IPS-11a (cell line): ENCODE results near the gene TBX15.

Experiments
- H3K4me3 ChIP-seq: one replicate; pipeline ENCODE4 v1.5.1; 2013; ENCODE audit warnings: low read depth, low read length, control low read depth

Gene TBX15

DNA sequence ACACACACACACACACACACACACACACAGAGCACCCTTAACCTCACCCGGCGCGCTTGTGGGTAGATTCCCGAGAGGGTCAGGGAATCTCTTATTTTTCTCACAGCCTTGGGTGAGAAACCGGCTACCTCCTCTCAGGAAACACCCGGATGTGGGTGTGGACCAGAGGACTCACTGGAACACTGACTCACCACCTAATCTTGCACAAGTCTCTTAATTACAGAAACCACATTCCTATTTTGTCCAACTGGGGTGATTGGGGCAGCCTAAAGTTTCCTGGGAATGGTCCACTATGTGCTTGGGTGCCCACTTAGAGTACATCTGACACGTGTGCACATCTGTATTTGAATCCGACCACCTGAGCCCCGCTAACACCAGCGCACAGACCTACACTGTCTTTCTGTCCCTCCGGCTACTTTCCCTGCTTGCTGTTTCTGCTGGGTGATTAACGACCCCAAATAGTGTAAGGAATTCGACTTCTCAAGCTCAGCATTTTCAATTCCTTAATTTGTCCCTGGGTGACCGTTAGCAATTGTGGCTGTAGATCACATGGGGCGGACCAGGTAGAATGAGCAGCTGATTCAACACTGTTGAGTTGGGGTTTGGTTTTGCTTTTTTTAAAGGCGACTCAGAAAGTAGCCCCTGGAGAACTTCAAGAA is 14.0 kb upstream of the TBX15 start:
- H3K4me3 ChIP-seq, result no peak overlapping the region

GRCh38 chr1:119001181-119002027 is 13.3 kb upstream of the TBX15 start:
- H3K4me3 ChIP-seq, result no peak overlapping the region

DNA sequence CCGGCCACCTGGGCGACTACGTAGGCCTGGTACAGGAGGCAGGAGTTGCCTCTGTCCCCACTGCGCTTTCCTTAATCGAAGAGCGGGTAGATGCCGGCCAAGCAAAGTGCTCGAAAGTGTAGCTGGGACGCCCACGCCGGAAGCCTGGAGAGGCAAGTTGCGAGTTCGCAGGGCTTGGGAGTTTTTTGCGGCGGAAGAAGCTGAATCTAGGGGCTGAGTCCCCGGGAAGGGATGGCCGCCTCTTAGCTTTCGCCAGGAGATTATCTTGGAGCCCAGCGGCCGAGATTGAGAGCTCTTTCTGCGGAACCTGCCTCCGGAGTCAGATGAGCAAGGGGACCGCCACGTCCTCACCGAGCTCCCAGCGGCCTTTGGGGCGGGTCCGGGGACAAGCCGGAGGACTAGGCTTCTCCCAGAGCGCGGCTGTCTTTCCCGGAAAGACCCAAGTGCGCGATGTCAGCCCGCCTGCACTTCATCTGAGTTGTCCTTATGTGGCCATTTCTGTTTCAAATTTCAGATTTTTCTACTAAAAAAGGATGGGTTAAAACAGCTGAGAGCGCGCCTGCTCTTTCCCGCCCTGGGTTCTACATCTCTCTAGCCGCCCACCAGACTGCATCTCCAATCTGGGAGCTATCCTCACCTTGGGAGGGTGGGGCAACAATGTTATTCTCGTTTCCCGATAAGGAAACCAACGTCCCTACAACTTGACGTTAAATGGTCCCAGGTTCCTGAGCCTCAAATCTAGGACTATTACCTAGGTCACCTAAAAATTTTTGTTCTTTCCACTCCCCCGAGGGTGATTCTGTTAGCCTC is 12.4 kb upstream of the TBX15 start:
- H3K4me3 ChIP-seq, result no peak overlapping the region

DNA sequence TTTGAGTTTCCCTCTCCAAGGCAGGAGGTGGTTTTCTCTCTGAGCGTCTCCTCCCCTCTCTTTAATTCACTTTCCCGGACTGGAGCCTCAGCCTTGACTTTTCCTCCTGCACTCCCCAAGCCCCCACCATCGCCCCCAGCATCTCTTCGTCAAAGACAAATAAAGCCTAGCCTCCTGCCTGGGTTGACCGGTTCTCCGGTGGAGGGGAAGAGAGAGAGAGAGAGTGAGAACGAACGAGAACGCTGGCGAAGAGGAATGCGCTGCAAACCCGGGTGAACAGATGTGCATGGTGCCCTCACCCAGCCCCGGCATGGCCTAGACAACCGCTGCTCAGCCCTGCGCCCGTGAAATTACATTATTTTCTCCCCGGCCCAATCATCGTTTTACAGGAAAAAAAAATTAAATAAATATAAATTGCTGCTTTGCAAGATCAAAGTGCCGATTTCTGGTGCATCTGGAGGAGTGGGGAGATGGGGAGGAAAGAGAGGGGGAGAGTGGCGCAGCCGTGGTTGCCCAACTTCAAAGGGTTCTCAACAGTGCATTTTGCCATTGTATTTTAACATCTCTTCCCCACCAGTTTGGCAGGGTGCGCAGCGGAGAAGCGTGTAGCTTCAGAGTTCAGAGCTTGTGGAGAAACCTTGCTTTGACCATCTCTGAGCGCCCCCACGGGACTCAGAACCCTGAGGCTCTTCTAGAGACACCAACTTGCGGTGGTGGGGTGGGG is 11.4 kb upstream of the TBX15 start:
- H3K4me3 ChIP-seq, result no peak overlapping the region

- H3K4me3 ChIP-seq, result no peak overlapping the region
Measured at GRCh38 chr1:118998171-118998570, 10.0 kb upstream of the TBX15 start.

GRCh38 chr1:118997225-118997624 is 9.1 kb upstream of the TBX15 start:
- H3K4me3 ChIP-seq, result no peak overlapping the region

DNA sequence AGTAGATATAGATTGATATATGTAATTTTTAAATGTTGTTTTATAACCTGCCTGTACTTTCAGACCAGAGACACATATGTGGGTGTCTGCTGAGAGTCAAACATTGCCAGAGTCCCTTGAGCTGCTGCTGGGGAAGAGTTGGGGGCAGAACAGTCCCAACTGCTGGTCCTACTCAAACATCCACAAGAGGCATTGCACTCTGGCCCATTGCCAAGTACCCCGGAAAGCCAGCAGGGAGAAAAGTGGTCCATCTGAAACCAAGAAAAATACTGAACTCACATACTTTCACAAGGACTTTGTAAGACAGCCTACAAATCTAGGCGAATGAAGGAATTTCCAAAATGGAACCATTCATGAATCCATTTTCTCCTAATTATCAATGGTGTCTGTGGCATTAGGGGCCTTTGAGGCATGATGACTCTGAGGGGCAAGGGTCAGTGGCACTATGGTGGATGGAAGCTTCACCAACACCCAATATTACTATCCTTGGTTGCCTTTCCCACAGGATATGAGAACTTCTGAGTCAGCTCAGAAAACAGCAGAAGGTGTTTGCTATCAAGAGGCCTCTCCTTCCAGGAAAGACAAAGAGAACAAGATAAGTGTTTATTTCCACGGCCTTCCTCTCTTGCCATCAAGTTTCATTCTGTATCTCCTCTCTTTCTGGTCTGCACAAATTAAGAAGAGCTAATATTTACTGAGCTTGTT is 7.3 kb upstream of the TBX15 start:
- H3K4me3 ChIP-seq, result no peak overlapping the region

GRCh38 chr1:118993700-118994026 is 5.5 kb upstream of the TBX15 start:
- H3K4me3 ChIP-seq, result no peak overlapping the region

DNA sequence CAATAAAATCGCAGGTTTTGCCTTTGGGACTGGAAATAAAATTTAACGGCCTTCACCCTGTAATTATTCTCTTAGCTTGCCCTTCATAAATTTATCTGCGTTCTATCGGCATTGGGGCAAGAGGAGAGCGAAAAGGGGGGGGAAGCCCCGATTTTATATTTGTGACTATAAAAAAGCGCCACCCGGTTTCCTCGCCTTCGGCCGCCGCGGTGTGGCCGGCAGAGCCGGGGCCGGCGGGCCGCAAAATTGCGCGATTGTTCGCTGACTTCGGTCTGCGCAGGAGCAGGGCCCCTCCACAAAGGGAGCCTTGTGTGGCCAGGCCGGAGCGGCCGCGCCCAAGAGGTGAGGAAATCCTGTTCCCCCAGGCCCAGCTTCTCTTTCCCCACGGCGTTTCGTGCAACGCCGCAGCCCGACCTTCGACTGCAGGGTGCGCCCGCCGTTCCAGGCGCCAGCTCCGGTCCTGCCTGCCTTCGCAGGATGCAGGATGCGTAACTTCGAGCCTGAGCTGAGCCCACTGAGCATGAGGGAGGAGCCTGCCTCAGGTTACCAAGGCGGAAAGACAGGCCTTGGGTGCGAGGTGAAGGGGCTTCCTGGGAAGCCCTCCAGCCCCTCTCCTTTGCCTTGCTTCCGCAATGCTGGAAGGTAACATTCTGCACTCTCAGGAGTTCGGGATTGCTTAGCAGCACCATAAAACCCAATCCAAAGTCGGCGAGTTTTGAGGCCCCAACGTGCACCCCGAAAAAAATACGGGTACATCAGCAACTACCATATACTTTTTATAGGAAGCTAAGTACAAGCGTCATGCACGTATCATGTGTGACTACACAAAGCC is 4.9 kb upstream of the TBX15 start:
- H3K4me3 ChIP-seq, result no peak overlapping the region

DNA sequence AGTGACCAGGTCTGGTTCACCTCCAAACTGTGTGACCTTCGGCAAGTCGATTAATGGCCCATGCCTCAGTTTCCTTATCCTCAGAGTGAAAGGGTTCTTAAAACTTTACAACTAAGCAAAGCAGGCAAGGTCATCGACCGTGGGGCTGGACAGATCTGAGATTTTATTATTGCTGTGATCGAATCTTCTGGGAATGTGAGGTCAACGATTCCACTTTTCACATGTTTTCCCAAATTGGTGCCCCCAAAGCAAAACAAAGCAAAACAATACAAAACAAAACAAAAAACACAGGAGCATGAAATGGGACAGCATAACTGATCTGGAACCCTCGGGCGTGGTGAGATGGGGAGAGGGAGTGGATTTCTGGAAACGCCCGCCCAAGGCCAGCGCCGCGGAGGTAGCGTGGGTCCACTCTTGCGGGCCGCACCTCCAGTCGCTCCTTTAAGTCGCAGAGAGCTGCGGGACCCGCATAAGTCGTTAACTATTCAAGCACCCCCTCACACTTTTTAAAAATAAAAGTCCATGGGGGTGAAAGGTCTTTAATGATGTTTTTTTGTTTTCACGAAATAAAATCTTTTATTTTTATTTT is 4.2 kb upstream of the TBX15 start:
- H3K4me3 ChIP-seq, result no peak overlapping the region

DNA sequence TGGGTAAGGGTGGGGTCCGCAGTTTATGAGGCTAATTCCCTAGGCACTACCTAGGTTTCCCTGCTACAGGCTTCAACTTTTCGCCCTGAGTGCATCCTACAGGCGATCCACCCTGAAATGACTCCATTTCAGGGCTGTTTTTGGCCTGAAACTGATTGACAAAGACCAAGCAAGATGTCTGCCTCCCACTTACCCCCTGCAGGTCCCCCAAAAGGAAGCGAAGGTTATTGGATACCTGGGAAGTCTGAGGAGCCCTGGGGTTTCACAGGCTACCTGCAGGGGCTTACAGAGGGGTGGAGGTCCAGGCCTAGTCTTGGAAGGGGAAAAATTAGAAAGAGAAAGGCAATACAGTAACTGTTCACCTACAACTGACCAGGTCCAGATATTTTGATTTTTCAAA is 3.3 kb upstream of the TBX15 start:
- H3K4me3 ChIP-seq, result no peak overlapping the region

DNA sequence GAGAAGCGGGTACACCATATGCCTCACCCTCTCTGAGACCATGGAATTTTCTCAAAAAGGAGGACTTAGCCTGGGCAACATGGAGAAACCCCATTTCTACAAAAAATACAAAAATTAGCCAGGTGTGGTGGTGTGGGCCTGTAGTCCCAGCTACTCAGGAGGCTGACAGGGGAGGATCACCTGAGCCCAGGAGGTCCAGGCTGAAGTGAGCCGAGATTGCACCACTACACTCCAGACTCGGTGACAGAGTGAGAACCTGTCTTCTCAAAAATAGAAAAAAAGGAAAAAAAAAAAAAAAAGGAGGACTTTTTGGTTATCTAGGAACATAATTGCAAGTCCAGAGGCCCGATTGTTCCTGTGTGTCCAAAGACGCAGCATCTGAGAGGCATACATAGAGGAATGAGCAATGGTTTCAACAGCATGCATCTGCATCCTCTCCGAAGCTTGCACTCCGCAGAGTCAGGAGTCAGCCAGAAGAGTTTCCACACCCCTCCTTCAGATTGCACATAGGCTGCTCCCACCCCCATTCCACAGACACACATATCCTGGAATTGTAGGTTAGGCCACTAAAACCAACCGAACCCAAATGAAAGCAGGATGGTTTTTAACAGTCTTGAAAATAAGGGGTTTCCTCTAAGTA is 2.5 kb upstream of the TBX15 start:
- no peak overlapping the region for H3K4me3 ChIP-seq

DNA sequence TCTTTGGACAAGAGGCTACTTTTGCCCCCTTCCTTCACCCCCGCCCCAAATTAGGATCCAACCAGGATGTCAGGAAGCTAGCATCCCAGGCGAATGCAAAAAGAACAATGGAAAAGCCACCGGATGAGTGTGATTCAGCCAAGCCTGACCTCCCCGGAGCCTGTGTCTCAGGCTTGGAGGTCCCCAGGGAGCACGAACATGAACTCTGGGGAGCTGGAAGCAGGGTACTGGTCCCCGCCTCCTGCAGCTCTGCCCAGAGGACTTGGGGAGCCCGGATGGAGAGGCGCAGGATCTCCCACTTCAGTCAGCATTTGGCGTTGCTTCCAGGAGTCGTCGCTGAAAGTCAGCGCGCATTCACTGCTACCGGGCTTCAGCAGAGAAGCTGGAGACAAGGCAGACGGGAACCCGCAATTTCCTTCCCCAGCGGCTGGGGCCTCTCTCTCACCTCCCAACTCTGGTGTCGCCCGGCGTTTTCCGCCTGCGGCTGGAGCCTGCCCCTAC is 1.8 kb upstream of the TBX15 start:
- no peak overlapping the region for H3K4me3 ChIP-seq

- no peak overlapping the region for H3K4me3 ChIP-seq
Measured at GRCh38 chr1:118989006-118989815, 1.1 kb upstream of the TBX15 start.

DNA sequence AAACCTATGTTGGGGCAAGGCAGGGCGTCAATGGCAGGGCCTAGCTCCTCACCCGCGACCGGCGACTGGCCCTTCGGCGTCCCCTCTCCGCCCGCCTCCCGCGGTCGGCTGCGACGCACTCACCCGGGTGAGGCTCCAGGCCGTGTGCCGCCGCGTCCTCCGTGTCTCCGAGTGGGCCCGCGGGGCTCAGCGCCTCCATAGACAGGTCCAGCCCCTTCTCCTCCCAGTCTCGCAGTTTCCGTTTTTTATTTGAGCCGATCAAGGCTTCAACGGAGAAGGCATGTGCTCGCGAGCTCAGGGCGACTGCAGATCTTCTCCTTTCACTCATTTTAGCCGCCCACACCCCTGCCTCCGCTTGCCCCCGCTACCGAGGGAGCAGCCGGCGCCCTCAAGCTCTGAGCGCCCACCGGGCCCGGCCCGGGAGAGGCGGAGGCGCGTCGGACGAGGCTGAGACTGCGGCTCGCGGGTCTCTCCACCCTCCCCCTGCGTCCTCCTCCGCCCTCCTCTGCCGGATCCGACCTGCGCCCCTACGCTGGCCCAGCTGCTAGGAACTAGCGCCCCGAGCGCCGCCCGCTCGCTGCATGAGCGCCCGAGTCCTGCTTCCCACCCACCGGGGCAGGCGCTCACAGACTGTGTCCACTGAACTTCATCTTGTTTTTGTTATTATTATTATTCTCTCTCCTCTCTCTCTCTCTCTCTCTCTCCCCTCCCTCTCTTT is 516 bp downstream of the TBX15 start:
- peak overlapping the region; percentile 20 for H3K4me3 ChIP-seq

- peak overlapping the region; percentile 20 for H3K4me3 ChIP-seq
Measured at GRCh38 chr1:118986555-118987467, 1.3 kb downstream of the TBX15 start.
